ENCODE measurements around the gene TWIST2. TPM values are rescaled to one million over a fixed set of nuclear protein-coding genes. Genes with fewer than 3 reads are reported as not detected.

The TWIST2 gene
- total RNA-seq, 3 donors from 2014 or later = 1.1 to 13.4 (median 3.1) TPM

DNA sequence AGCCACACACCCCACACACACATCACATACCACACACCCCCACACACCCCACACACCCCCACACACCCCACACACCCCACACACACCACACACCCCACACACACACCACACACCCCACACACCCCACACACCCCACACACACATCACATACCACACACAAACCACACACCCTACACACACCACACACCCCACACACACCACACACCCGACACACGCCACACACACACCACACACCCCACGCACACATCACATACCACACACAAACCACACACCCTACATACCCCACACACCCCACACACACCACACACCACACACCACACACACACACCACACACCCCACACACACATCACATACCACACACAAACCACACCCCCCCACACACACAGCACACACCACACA lies 22.4 kb downstream of the TWIST2 start:
- intact Hi-C loops (cut with DNase I, micrococcal nuclease) = no loop called here
- Histone ChIP-seq H3K9me3 (no peaks in the 10 kb centered on the region), H3K4me1 (ENCODE audit: low read depth) (no peaks in the 10 kb centered on the region), H3K36me3 (ENCODE audit: low read depth) (no peaks in the 10 kb centered on the region), H3K4me3 (no peak overlapping the region)
- DNase-seq (no peak), ATAC-seq (no peak)
- TF ChIP-seq CTCF (IDR thresholded peaks at IDR 0.05) = no peak

- intact Hi-C loops (cut with DNase I, micrococcal nuclease) = no loop called here
- Histone ChIP-seq H3K4me1 (ENCODE audit: low read depth) (no peaks in the 10 kb centered on the region), H3K9me3 (no peaks in the 10 kb centered on the region), H3K36me3 (ENCODE audit: low read depth) (no peaks in the 10 kb centered on the region), H3K4me3 (no peak overlapping the region)
- TF ChIP-seq CTCF (IDR thresholded peaks at IDR 0.05) = no peak
- ATAC-seq = no peak
- no peak for DNase-seq
These were observed 24.1 kb downstream of the TWIST2 start for GRCh38 chr2:238872026-238872425.

- H3K9me3 ChIP-seq = no peaks in the 10 kb centered on the region
- H3K4me1 ChIP-seq (ENCODE audit: low read depth) = no peaks in the 10 kb centered on the region
- intact Hi-C loops (cut with DNase I, micrococcal nuclease) = no loop called here
- TF ChIP-seq CTCF (IDR thresholded peaks at IDR 0.05) = no peak
- no peak for DNase-seq
- H3K4me3 ChIP-seq = no peak overlapping the region
- H3K36me3 ChIP-seq (ENCODE audit: low read depth) = no peaks in the 10 kb centered on the region
- no peak for ATAC-seq
These were observed 24.9 kb downstream of the TWIST2 start for GRCh38 chr2:238872628-238873380.

- intact Hi-C loops (cut with DNase I, micrococcal nuclease) = no loop called here
- Histone ChIP-seq H3K4me3 (no peak overlapping the region), H3K4me1 (ENCODE audit: low read depth) (no peaks in the 10 kb centered on the region), H3K36me3 (ENCODE audit: low read depth) (no peaks in the 10 kb centered on the region), H3K9me3 (no peaks in the 10 kb centered on the region)
- no peak for TF ChIP-seq CTCF (IDR thresholded peaks at IDR 0.05)
- no peak for DNase-seq
- ATAC-seq = no peak
These were observed 25.5 kb downstream of the TWIST2 start for GRCh38 chr2:238873381-238873801.

GRCh38 chr2:238873841-238874240 lies 26.0 kb downstream of the TWIST2 start:
- no peaks in the 10 kb centered on the region for H3K36me3 ChIP-seq (ENCODE audit: low read depth)
- no peak overlapping the region for H3K4me3 ChIP-seq
- intact Hi-C loops (cut with DNase I, micrococcal nuclease) = no loop called here
- no peaks in the 10 kb centered on the region for H3K4me1 ChIP-seq (ENCODE audit: low read depth)
- no peaks in the 10 kb centered on the region for H3K9me3 ChIP-seq
- ATAC-seq (no peak), DNase-seq (no peak)
- no peak for TF ChIP-seq CTCF (IDR thresholded peaks at IDR 0.05)

Measured in mucosa of descending colon (tissue), 3 donors.